DMS 273 (cell line): ENCODE measurements around the gene EVI5L.
"Not testable (repeated sequence)": the region's sequence is repeated elsewhere in the genome, so short reads cannot be mapped to it uniquely, and the experiment has no call there.

ENCODE experiments used
- DNase-seq: peaks from one replicate; lab custom pipeline; 2025; ENCODE audit not compliant: unreplicated experiment; lab: John Stamatoyannopoulos, UW

EVI5L gene

GRCh38 chr19:7816040-7816439, 14.0 kb upstream of the EVI5L start:
- not testable (repeated sequence) for DNase-seq

GRCh38 chr19:7817801-7818200, 12.2 kb upstream of the EVI5L start:
- DNase-seq = no peak

GRCh38 chr19:7818806-7819205, 11.2 kb upstream of the EVI5L start:
- no peak for DNase-seq

GRCh38 chr19:7819337-7819736, 10.7 kb upstream of the EVI5L start:
- DNase-seq = no peak

GRCh38 chr19:7820588-7820987, 9.4 kb upstream of the EVI5L start:
- DNase-seq = no peak

GRCh38 chr19:7822910-7823515, 7.0 kb upstream of the EVI5L start:
- DNase-seq = no peak

- DNase-seq = no peak
These were observed 6.2 kb upstream of the EVI5L start for GRCh38 chr19:7823686-7824301.

- no peak for DNase-seq
These were observed 875 bp upstream of the EVI5L start for GRCh38 chr19:7829166-7829520.

- DNase-seq = no peak
These were observed 304 bp downstream of the EVI5L start for GRCh38 chr19:7830272-7830771.

- no peak for DNase-seq
These were observed 805 bp downstream of the EVI5L start for GRCh38 chr19:7830823-7831222.

- DNase-seq = peak; percentile 59
These were observed 1.4 kb downstream of the EVI5L start for GRCh38 chr19:7831452-7831851.

- no peak for DNase-seq
These were observed 2.0 kb downstream of the EVI5L start for GRCh38 chr19:7832009-7832408.

- DNase-seq = no peak
These were observed 2.8 kb downstream of the EVI5L start for GRCh38 chr19:7832781-7833180.

- peak; percentile 84 for DNase-seq
These were observed 3.4 kb downstream of the EVI5L start for GRCh38 chr19:7833225-7834099.

GRCh38 chr19:7839476-7839875, 9.5 kb downstream of the EVI5L start:
- DNase-seq = no peak

GRCh38 chr19:7840629-7841028, 10.6 kb downstream of the EVI5L start:
- DNase-seq = no peak

- DNase-seq = no peak
These were observed 12.0 kb downstream of the EVI5L start for GRCh38 chr19:7841751-7842660.

GRCh38 chr19:7842661-7843294, 12.8 kb downstream of the EVI5L start:
- DNase-seq = no peak

GRCh38 chr19:7843521-7843920, 13.5 kb downstream of the EVI5L start:
- no peak for DNase-seq

GRCh38 chr19:7844405-7844804, 14.4 kb downstream of the EVI5L start:
- no peak for DNase-seq
